GM12878 (cell line): ENCODE measurements around the gene CNNM1. TPM values are rescaled to one million over a fixed set of nuclear protein-coding genes. Genes with fewer than 3 reads are reported as not detected.

ENCODE experiments used
- ATAC-seq: fragments of 200-7000 bp; cut with Tn5 transposase; 3 replicates; pipeline ENCODE4 v1.9.1; 2020; ENCODE audit warnings: mild to moderate bottlenecking, moderate library complexity
- BruUV-seq: library from RNA; stranded (reverse); fragments of 400-500 nt; replicated peaks from 2 replicates; lab custom pipeline; 2021; lab: Mats Ljungman, UMichigan
- CTCF ChIA-PET: fragments of 300-600 bp; sonication (Branson Sonifier 250); formaldehyde crosslinking; extraction: SDS; loops from one replicate; lab custom pipeline; 2021; ENCODE audit warnings: inconsistent platforms; lab: Yijun Ruan, JAX
- POLR2A ChIA-PET: fragments of 350-600 bp; formaldehyde crosslinking; extraction: SDS; loops from one replicate; lab custom pipeline; 2021; ENCODE audit warnings: inconsistent platforms; lab: Charles Lee
- RAD21 ChIA-PET: fragments of 300-600 bp; sonication (Branson Sonifier 250); formaldehyde crosslinking; loops from one replicate; lab custom pipeline; 2023; ENCODE audit warnings: antibody characterized with exemption; ENCODE audit not compliant: unreplicated experiment; lab: Charles Lee
- SMC1A ChIA-PET: fragments of 300-600 bp; sonication (Branson Sonifier 250); formaldehyde crosslinking; loops from one replicate; lab custom pipeline; 2023; ENCODE audit not compliant: unreplicated experiment, uncharacterized antibody; lab: Charles Lee
- DNase-seq: peaks from one replicate; pipeline ENCODE4 v3.0.0-alpha.2; 2011; ENCODE audit warnings: low read depth, low spot score
- FAIRE-seq: peaks from 3 replicates; lab custom pipeline; 2011; peaks lifted over from hg19 to GRCh38; lab: Jason Lieb, UNC
- H2AFZ ChIP-seq: 2 replicates; pipeline ENCODE4 v1.6.0; 2011; ENCODE audit warnings: low read depth, low read length, control low read depth; ENCODE audit not compliant: control insufficient read depth
- H3K27ac ChIP-seq: 2 replicates; pipeline ENCODE4 v1.5.1; 2011; ENCODE audit warnings: control low read depth; ENCODE audit not compliant: control insufficient read depth, insufficient read depth
- H3K27me3 ChIP-seq, 2 experiments: replicated peaks in 1 of 2; 2 replicates each; pipeline versions ENCODE4 v1.6.0 to v1.6.1; 2011; ENCODE audit warnings: low read length in 1 of 2; ENCODE audit not compliant: control insufficient read depth in 2 of 2, insufficient read depth in 2 of 2
- H3K36me3 ChIP-seq, 2 experiments: 2 replicates each; pipeline ENCODE4 v1.5.1; 2011; ENCODE audit warnings: low read length in 1 of 2; ENCODE audit not compliant: control insufficient read depth in 2 of 2, insufficient read depth in 2 of 2
- H3K4me1 ChIP-seq: 2 replicates; pipeline ENCODE4 v1.6.1; 2011; ENCODE audit warnings: mild to moderate bottlenecking, low read length, moderate library complexity, mixed read lengths; ENCODE audit not compliant: control insufficient read depth, insufficient read depth
- H3K4me2 ChIP-seq: 2 replicates; pipeline ENCODE4 v1.6.0; 2011; ENCODE audit warnings: control low read depth; ENCODE audit not compliant: control insufficient read depth, insufficient read depth
- H3K4me3 ChIP-seq: fragments of 200-600 bp; sonication (generic); 2 replicates; pipeline ENCODE4 v1.5.1; 2016
- H3K79me2 ChIP-seq: 2 replicates; pipeline ENCODE4 v1.6.0; 2011; ENCODE audit warnings: low read length; ENCODE audit not compliant: control insufficient read depth, insufficient read depth
- H3K9ac ChIP-seq: 2 replicates; pipeline ENCODE4 v1.8.0; 2011; ENCODE audit warnings: low read length, control low read depth, mixed read lengths; ENCODE audit not compliant: control insufficient read depth, insufficient read depth
- H3K9me3 ChIP-seq: replicated peaks from 3 replicates; pipeline ENCODE4 v1.5.1; 2011; ENCODE audit warnings: mild to moderate bottlenecking, low read length; ENCODE audit not compliant: control insufficient read depth, insufficient read depth
- H4K20me1 ChIP-seq: 2 replicates; pipeline ENCODE4 v1.6.0; 2011; ENCODE audit not compliant: control insufficient read depth, insufficient read depth
- ATF7 ChIP-seq: fragments of 450-650 bp; IDR thresholded peaks from 2 replicates; pipeline ENCODE4 v1.6.1; 2016; ENCODE audit warnings: low read depth, mild to moderate bottlenecking
- BMI1 ChIP-seq: fragments of 450-650 bp; IDR thresholded peaks from 2 replicates; pipeline ENCODE4 v1.6.1; 2016; ENCODE audit warnings: mild to moderate bottlenecking, moderate library complexity, borderline replicate concordance
- BRCA1 ChIP-seq: IDR thresholded peaks from 2 replicates; pipeline ENCODE4 v1.6.1; 2011; ENCODE audit warnings: low read depth, low read length, improper control_type of control experiment
- FOS ChIP-seq: IDR thresholded peaks from 3 replicates; pipeline ENCODE4 v1.6.1; 2011; ENCODE audit warnings: borderline replicate concordance; ENCODE audit not compliant: insufficient read length; ENCODE audit errors: extremely low read depth
- GABPA ChIP-seq: IDR thresholded peaks from 2 replicates; pipeline ENCODE4 v1.6.1; 2014; ENCODE audit warnings: antibody characterized with exemption, low read depth, mild to moderate bottlenecking, inconsistent platforms
- LARP7 ChIP-seq: fragments of 450-650 bp; IDR thresholded peaks from 2 replicates; pipeline ENCODE4 v1.6.1; 2017; ENCODE audit warnings: mild to moderate bottlenecking
- NBN ChIP-seq: fragments of 450-650 bp; IDR thresholded peaks from 2 replicates; pipeline ENCODE4 v1.6.1; 2016
- POLR2A ChIP-seq: IDR thresholded peaks from 2 replicates; pipeline ENCODE4 v1.6.1; 2011; ENCODE audit warnings: low read depth, mild to moderate bottlenecking, low read length
- POLR2AphosphoS2 ChIP-seq: IDR thresholded peaks from 2 replicates; pipeline ENCODE4 v1.6.1; 2011; ENCODE audit warnings: low read depth, mild to moderate bottlenecking, low read length, improper control_type of control experiment, moderate library complexity
- SIN3A ChIP-seq: IDR thresholded peaks from 2 replicates; pipeline ENCODE4 v1.6.1; 2012; ENCODE audit warnings: low read depth, low read length, improper control_type of control experiment
- SUPT20H ChIP-seq: IDR thresholded peaks from 2 replicates; pipeline ENCODE4 v1.6.1; 2011; ENCODE audit warnings: low read depth, mild to moderate bottlenecking, low read length, moderate library complexity, borderline replicate concordance; ENCODE audit not compliant: control insufficient read depth
- YY1 ChIP-seq: IDR thresholded peaks from 2 replicates; pipeline ENCODE4 v1.6.1; 2011; ENCODE audit warnings: low read depth, mild to moderate bottlenecking, low read length
- ZNF217 ChIP-seq: fragments of 450-650 bp; IDR thresholded peaks from 2 replicates; pipeline ENCODE4 v1.6.1; 2017; ENCODE audit warnings: antibody characterized with exemption, mild to moderate bottlenecking
- WGBS: methylation state at CpG from one replicate; pipeline ENCODE4 v1.1.6; 2016; ENCODE audit warnings: low lambda C conversion rate; ENCODE audit not compliant: insufficient replicate concordance, insufficient coverage; ENCODE audit errors: missing lambda C conversion rate; 5-methylcytosine and 5-hydroxymethylcytosine counted together
- in situ Hi-C: fragments of 300-500 bp; cut with MboI; formaldehyde crosslinking; loops from 9 replicates; pipeline ENCODE4 v1.14.3; 2018; ENCODE audit warnings: mixed read lengths
- intact Hi-C: fragments of 100-400 bp; cut with micrococcal nuclease; formaldehyde crosslinking; loops from one replicate; pipeline ENCODE4 v1.14.2; 2022; ENCODE audit not compliant: unreplicated experiment
- polyA plus RNA-seq, 11 experiments: library from polyadenylated mRNA; depleted of rRNA in 4 of 11; unstranded in 6 of 11; stranded (reverse) in 5 of 11; fragments of >200 nt; fragmentation: Nextera tagmentation in 4 of 11; fragmentation: Illumina TruSeq in 1 of 11; extraction: Ambion mirVana in 4 of 11; extraction: Trizol in 1 of 11; gene quantifications; 1 replicate in 1 of 11; 2 replicates in 10 of 11; pipeline versions ENCODE4 v1.2.1 to v1.2.3, GENCODE V29; 2011 to 2016; ENCODE audit warnings: inconsistent platforms in 2 of 11, missing spikeins in 2 of 11, low read depth in 1 of 11
- total RNA-seq, 4 experiments: library from RNA; depleted of rRNA in 3 of 4; stranded (reverse); fragments of >200 nt in 3 of 4; fragmentation: Illumina TruSeq in 1 of 4; extraction: Trizol in 1 of 4; gene quantifications; 2 replicates each; pipeline versions ENCODE4 v1.2.1 to v1.2.3, GENCODE V29; 2013 to 2021
- TF ChIP-seq, protein P1 (sequence below): fragments of 450-650 bp; IDR thresholded peaks from 2 replicates; pipeline ENCODE4 v1.6.1; 2014; ENCODE audit warnings: mild to moderate bottlenecking
- TF ChIP-seq, protein P2 (sequence below): IDR thresholded peaks from 2 replicates; pipeline ENCODE4 v1.6.1; 2011; ENCODE audit warnings: low read depth, mild to moderate bottlenecking, low read length, moderate library complexity, borderline replicate concordance; ENCODE audit errors: extremely low read depth
- TF ChIP-seq, protein P3 (sequence below): IDR thresholded peaks from 2 replicates; pipeline ENCODE4 v1.6.1; 2012; ENCODE audit warnings: low read depth, low read length, improper control_type of control experiment
- TF ChIP-seq, protein P4 (sequence below): fragments of 450-650 bp; IDR thresholded peaks from 2 replicates; pipeline ENCODE4 v1.6.1; 2016; ENCODE audit warnings: mild to moderate bottlenecking, moderate library complexity, borderline replicate concordance

CNNM1 gene
- total and polyA plus RNA-seq, 10 of the 15 experiments (the other 5 are each of a cell fraction or from before 2014, with no cell fraction given), result 0.01 TPM; not detected in 9

DNA sequence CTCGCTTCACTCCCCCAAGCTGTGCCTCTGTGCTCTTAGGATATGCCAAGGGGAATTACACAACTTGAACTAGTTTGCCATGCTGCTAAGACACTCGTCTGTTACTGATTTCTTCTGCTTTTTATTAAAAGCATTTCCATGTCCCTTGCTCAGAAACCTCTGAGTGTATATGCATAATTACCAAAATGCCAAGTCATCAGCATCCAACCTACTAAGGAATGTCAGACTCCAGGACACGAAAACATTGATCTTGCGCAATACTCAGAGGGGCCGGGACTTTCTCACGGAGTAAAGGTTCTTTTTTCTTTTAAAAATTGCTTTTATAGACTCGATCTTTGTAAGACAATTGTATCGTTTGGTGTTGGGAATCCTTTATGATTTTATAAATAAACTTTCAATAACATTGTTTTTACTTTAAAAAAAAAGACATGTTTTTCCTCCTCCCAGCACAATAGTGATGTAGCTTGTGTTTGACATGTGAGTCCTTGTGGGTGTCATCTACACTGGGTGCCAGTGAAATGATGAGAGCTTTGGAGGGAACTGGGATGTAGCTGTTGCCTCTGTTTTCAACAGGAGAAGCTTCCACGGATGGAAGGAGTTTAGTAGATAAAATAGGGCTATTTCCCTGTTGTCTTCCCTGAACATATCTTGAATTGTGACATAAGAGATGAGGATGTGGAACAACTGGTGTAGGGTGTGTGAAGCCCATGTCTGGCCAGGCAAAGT lies 43.6 kb downstream of the CNNM1 start:
- DNase-seq (no peak), ATAC-seq (no peak), FAIRE-seq (no peak)
- 51% methylated on average over 9 of the region's 9 CpGs for WGBS
- Histone ChIP-seq H2AFZ (no peak overlapping the region), H3K27me3 (peaks cover 0 to 13% of the 10 kb centered on the region in 2 experiments), H3K4me1 (no peaks in the 10 kb centered on the region), H3K9ac (no peak overlapping the region), H3K79me2 (no peaks in the 10 kb centered on the region), H4K20me1 (peaks cover 4% of the 10 kb centered on the region), H3K4me2 (no peak overlapping the region), H3K4me3 (no peak overlapping the region), H3K9me3 (no peaks in the 10 kb centered on the region), H3K27ac (no peak overlapping the region), H3K36me3 (no peaks in the 10 kb centered on the region)
- RAD21 ChIA-PET, result no interaction called here
- SMC1A ChIA-PET, result interaction anchor here (0.7 kb wide), 1 partner anchor 14 kb away, joined by 3 read pairs; no protein-coding TSS in a partner anchor
- CTCF ChIA-PET, result interaction anchor here (1.0 kb wide), 1 partner anchor 20 kb away, joined by 3 read pairs; no protein-coding TSS in a partner anchor
- intact Hi-C loops (no loop called here), in situ Hi-C loops (no loop called here)
- BruUV-seq, result no TSS peak
- POLR2A ChIA-PET, result no interaction called here
- TF ChIP-seq POLR2A (no peak), BMI1 (no peak), YY1 (no peak), LARP7 (no peak), SUPT20H (no peak), GABPA (no peak), NBN (no peak), POLR2AphosphoS2 (no peak), ZNF217 (no peak), FOS (no peak), SIN3A (no peak), BRCA1 (no peak), ATF7 (no peak)
- TF ChIP-seq, protein P1, sequence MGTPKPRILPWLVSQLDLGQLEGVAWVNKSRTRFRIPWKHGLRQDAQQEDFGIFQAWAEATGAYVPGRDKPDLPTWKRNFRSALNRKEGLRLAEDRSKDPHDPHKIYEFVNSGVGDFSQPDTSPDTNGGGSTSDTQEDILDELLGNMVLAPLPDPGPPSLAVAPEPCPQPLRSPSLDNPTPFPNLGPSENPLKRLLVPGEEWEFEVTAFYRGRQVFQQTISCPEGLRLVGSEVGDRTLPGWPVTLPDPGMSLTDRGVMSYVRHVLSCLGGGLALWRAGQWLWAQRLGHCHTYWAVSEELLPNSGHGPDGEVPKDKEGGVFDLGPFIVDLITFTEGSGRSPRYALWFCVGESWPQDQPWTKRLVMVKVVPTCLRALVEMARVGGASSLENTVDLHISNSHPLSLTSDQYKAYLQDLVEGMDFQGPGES, result no peak
- TF ChIP-seq, protein P2, sequence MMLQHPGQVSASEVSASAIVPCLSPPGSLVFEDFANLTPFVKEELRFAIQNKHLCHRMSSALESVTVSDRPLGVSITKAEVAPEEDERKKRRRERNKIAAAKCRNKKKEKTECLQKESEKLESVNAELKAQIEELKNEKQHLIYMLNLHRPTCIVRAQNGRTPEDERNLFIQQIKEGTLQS, result no peak
- TF ChIP-seq, protein P3, sequence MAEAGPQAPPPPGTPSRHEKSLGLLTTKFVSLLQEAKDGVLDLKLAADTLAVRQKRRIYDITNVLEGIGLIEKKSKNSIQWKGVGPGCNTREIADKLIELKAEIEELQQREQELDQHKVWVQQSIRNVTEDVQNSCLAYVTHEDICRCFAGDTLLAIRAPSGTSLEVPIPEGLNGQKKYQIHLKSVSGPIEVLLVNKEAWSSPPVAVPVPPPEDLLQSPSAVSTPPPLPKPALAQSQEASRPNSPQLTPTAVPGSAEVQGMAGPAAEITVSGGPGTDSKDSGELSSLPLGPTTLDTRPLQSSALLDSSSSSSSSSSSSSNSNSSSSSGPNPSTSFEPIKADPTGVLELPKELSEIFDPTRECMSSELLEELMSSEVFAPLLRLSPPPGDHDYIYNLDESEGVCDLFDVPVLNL, result no peak
- TF ChIP-seq, protein P4, sequence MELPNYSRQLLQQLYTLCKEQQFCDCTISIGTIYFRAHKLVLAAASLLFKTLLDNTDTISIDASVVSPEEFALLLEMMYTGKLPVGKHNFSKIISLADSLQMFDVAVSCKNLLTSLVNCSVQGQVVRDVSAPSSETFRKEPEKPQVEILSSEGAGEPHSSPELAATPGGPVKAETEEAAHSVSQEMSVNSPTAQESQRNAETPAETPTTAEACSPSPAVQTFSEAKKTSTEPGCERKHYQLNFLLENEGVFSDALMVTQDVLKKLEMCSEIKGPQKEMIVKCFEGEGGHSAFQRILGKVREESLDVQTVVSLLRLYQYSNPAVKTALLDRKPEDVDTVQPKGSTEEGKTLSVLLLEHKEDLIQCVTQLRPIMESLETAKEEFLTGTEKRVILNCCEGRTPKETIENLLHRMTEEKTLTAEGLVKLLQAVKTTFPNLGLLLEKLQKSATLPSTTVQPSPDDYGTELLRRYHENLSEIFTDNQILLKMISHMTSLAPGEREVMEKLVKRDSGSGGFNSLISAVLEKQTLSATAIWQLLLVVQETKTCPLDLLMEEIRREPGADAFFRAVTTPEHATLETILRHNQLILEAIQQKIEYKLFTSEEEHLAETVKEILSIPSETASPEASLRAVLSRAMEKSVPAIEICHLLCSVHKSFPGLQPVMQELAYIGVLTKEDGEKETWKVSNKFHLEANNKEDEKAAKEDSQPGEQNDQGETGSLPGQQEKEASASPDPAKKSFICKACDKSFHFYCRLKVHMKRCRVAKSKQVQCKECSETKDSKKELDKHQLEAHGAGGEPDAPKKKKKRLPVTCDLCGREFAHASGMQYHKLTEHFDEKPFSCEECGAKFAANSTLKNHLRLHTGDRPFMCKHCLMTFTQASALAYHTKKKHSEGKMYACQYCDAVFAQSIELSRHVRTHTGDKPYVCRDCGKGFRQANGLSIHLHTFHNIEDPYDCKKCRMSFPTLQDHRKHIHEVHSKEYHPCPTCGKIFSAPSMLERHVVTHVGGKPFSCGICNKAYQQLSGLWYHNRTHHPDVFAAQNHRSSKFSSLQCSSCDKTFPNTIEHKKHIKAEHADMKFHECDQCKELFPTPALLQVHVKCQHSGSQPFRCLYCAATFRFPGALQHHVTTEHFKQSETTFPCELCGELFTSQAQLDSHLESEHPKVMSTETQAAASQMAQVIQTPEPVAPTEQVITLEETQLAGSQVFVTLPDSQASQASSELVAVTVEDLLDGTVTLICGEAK, result no peak
